Suppressor macrophage treated with lipopolysaccharide for 1 hour (primary cell): ENCODE measurements around the gene TMEM240.
"Not testable (repeated sequence)": the region's sequence is repeated elsewhere in the genome, so short reads cannot be mapped to it uniquely, and the experiment has no call there.

Source experiments
- DNase-seq, 3 donors: peaks; one replicate each; pipeline ENCODE4 v3.0.0-alpha.2; 2020 to 2022

TMEM240 gene

GRCh38 chr1:1539310-1540089, 924 bp downstream of the TMEM240 start:
- DNase-seq, result no peak

- DNase-seq, result no peak
These were observed 1.5 kb downstream of the TMEM240 start for GRCh38 chr1:1538989-1539309.

GRCh38 chr1:1538334-1538733, 2.1 kb downstream of the TMEM240 start:
- DNase-seq, result no peak

GRCh38 chr1:1537626-1538250, 2.7 kb downstream of the TMEM240 start:
- DNase-seq, result no peak

- no peak for DNase-seq
These were observed 3.4 kb downstream of the TMEM240 start for GRCh38 chr1:1536938-1537546.

- DNase-seq, result no peak
These were observed 4.1 kb downstream of the TMEM240 start for GRCh38 chr1:1536019-1536937.

- DNase-seq, result no peak
These were observed 5.0 kb downstream of the TMEM240 start for GRCh38 chr1:1535201-1536018.

GRCh38 chr1:1534401-1535154, 5.8 kb downstream of the TMEM240 start:
- no peak for DNase-seq

- DNase-seq, result not testable (repeated sequence)
These were observed 6.5 kb downstream of the TMEM240 start for GRCh38 chr1:1533894-1534291.

- not testable (repeated sequence) for DNase-seq
These were observed 7.1 kb downstream of the TMEM240 start for GRCh38 chr1:1533176-1533893.

GRCh38 chr1:1531947-1532346, 8.5 kb downstream of the TMEM240 start:
- DNase-seq, result no peak

GRCh38 chr1:1529936-1530335, 10.5 kb downstream of the TMEM240 start:
- no peak for DNase-seq

- no peak for DNase-seq
These were observed 11.1 kb downstream of the TMEM240 start for GRCh38 chr1:1529321-1529720.

- DNase-seq, result no peak
These were observed 11.8 kb downstream of the TMEM240 start for GRCh38 chr1:1528301-1529267.

GRCh38 chr1:1527092-1527816, 13.2 kb downstream of the TMEM240 start:
- no peak for DNase-seq

GRCh38 chr1:1526476-1526875, 13.9 kb downstream of the TMEM240 start:
- DNase-seq, result not testable (repeated sequence)

- DNase-seq, result not testable (repeated sequence)
These were observed 15.6 kb downstream of the TMEM240 start for GRCh38 chr1:1524750-1525383.

- not testable (repeated sequence) for DNase-seq
These were observed 16.8 kb downstream of the TMEM240 start for GRCh38 chr1:1523651-1524050.
